SK-N-SH (cell line): Measurements from ENCODE around the gene SLC7A14. TPM values are rescaled to one million over a fixed set of nuclear protein-coding genes. Genes with fewer than 3 reads are reported as not detected.

ENCODE experiments used
- CTCF ChIA-PET: fragments of 300-600, 350-600 bp; formaldehyde crosslinking; extraction: SDS; loops from one replicate; lab custom pipeline; 2021; lab: Yijun Ruan, JAX
- POLR2A ChIA-PET: fragments of 350-600 bp; sonication (Branson Sonifier 250); formaldehyde crosslinking; extraction: SDS; loops from one replicate; lab custom pipeline; 2020; ENCODE audit warnings: antibody characterized with exemption, inconsistent platforms; lab: Yijun Ruan, JAX
- DNase-seq: peaks from one replicate; pipeline ENCODE4 v3.0.0; 2012
- H2AFZ ChIP-seq: fragments of 200-600 bp; sonication (generic); 2 replicates; pipeline ENCODE4 v1.8.1; 2016; ENCODE audit warnings: antibody characterized with exemption, mild to moderate bottlenecking, low read depth
- H3F3A ChIP-seq: fragments of 200-600 bp; sonication (generic); replicated peaks from 2 replicates; pipeline ENCODE3; 2016; ENCODE audit warnings: antibody characterized with exemption, mild to moderate bottlenecking; ENCODE audit not compliant: insufficient read depth
- H3K27ac ChIP-seq, 2 experiments: fragments of 200-500 bp in 1 of 2; fragments of 200-600 bp in 1 of 2; sonication (Bioruptor generic) in 1 of 2; sonication (generic), shearing (Covaris generic) in 1 of 2; 2 replicates each; pipeline versions ENCODE4 v1.5.1 to v1.6.1; 2014 to 2016; ENCODE audit warnings: low read depth in 2 of 2, inconsistent platforms in 1 of 2, low read length in 1 of 2, mild to moderate bottlenecking in 1 of 2, mixed read lengths in 1 of 2
- H3K27me3 ChIP-seq: fragments of 200-600 bp; sonication (generic), shearing (Covaris generic); 2 replicates; pipeline ENCODE4 v1.6.1; 2016; ENCODE audit warnings: mixed run types; ENCODE audit not compliant: insufficient read depth
- H3K36me3 ChIP-seq, 2 experiments: fragments of 200-500 bp in 1 of 2; fragments of 200-600 bp in 1 of 2; sonication (Bioruptor generic) in 1 of 2; sonication (generic) in 1 of 2; replicated peaks in 1 of 2; 2 replicates each; pipeline versions ENCODE3 to v1.5.1; 2014 to 2016; ENCODE audit warnings: low read length in 1 of 2, mild to moderate bottlenecking in 1 of 2; ENCODE audit not compliant: insufficient read depth in 2 of 2, control insufficient read depth in 1 of 2
- H3K4me1 ChIP-seq, 2 experiments: fragments of 200-500 bp in 1 of 2; fragments of 200-600 bp in 1 of 2; sonication (Bioruptor generic) in 1 of 2; sonication (generic), shearing (Covaris generic) in 1 of 2; 2 replicates each; pipeline versions ENCODE4 v1.5.1 to v1.6.1; 2014 to 2016; ENCODE audit warnings: low read depth in 1 of 2, low read length in 1 of 2, mixed run types in 1 of 2; ENCODE audit not compliant: insufficient read depth in 2 of 2, control insufficient read depth in 1 of 2
- H3K4me2 ChIP-seq: fragments of 200-600 bp; sonication (generic), shearing (Covaris generic); 2 replicates; pipeline ENCODE4 v1.6.1; 2017; ENCODE audit warnings: mixed run types
- H3K4me3 ChIP-seq, 2 experiments: fragments of 200-500 bp in 1 of 2; fragments of 200-600 bp in 1 of 2; sonication (Bioruptor generic) in 1 of 2; sonication (generic), shearing (Covaris generic) in 1 of 2; 2 replicates each; pipeline versions ENCODE4 v1.5.1 to v1.8.1; 2014 to 2016; ENCODE audit warnings: low read depth in 2 of 2, inconsistent platforms in 1 of 2, low read length in 1 of 2, mild to moderate bottlenecking in 1 of 2, mixed read lengths in 1 of 2, moderate library complexity in 1 of 2
- H3K79me2 ChIP-seq: fragments of 200-600 bp; sonication (generic); 2 replicates; pipeline ENCODE4 v1.8.1; 2017; ENCODE audit warnings: mild to moderate bottlenecking; ENCODE audit not compliant: insufficient read depth
- H3K9ac ChIP-seq: fragments of 200-600 bp; sonication (generic); 2 replicates; pipeline ENCODE4 v1.6.1; 2017; ENCODE audit warnings: mixed run types
- H3K9me2 ChIP-seq: fragments of 200-600 bp; sonication (generic); 2 replicates; pipeline ENCODE4 v1.6.1; 2017; ENCODE audit warnings: mixed run types
- H3K9me3 ChIP-seq: fragments of 200-600 bp; sonication (generic); 2 replicates; pipeline ENCODE4 v1.6.1; 2017; ENCODE audit warnings: mixed run types, mild to moderate bottlenecking, moderate library complexity
- H4K20me1 ChIP-seq: fragments of 200-600 bp; sonication (generic); 2 replicates; pipeline ENCODE4 v1.6.1; 2017; ENCODE audit warnings: mild to moderate bottlenecking, mixed run types; ENCODE audit not compliant: insufficient read depth
- CTCF ChIP-seq: fragments of 200-600 bp; sonication (generic); IDR thresholded peaks from 2 replicates; pipeline ENCODE4 v1.6.1; 2017; ENCODE audit warnings: antibody characterized with exemption, mild to moderate bottlenecking, moderate library complexity
- ELF1 ChIP-seq: IDR thresholded peaks from 2 replicates; pipeline ENCODE4 v1.4.0; 2012
- EZH2phosphoT487 ChIP-seq: fragments of 200-600 bp; sonication (generic); IDR thresholded peaks from 2 replicates; pipeline ENCODE4 v1.6.1; 2017; ENCODE audit warnings: low read depth, mixed run types, mild to moderate bottlenecking, antibody characterized with exemption, moderate library complexity, borderline replicate concordance
- FOSL2 ChIP-seq: IDR thresholded peaks from 2 replicates; pipeline ENCODE4 v1.4.0; 2012; ENCODE audit warnings: low read depth, mild to moderate bottlenecking, moderate library complexity, borderline replicate concordance
- FOXM1 ChIP-seq: IDR thresholded peaks from 2 replicates; pipeline ENCODE4 v1.4.0; 2012; ENCODE audit warnings: low read depth, mild to moderate bottlenecking
- MXI1 ChIP-seq: IDR thresholded peaks from 2 replicates; pipeline ENCODE4 v1.6.1; 2012; ENCODE audit warnings: mild to moderate bottlenecking, low read depth, low read length, improper control_type of control experiment
- RXRA ChIP-seq: IDR thresholded peaks from 2 replicates; pipeline ENCODE4 v1.4.0; 2012; ENCODE audit warnings: low read depth, mild to moderate bottlenecking, borderline replicate concordance
- SMC3 ChIP-seq: IDR thresholded peaks from 2 replicates; pipeline ENCODE4 v1.6.1; 2012; ENCODE audit warnings: low read depth, low read length, improper control_type of control experiment
- TAF1 ChIP-seq: IDR thresholded peaks from 2 replicates; pipeline ENCODE4 v1.6.1; 2012; ENCODE audit warnings: low read depth, mild to moderate bottlenecking, low read length, moderate library complexity, borderline replicate concordance
- TEAD4 ChIP-seq: IDR thresholded peaks from 2 replicates; pipeline ENCODE4 v1.4.0; 2012; ENCODE audit warnings: mild to moderate bottlenecking, borderline replicate concordance; ENCODE audit not compliant: insufficient read depth
- USF1 ChIP-seq: IDR thresholded peaks from 2 replicates; pipeline ENCODE4 v1.4.0; 2012; ENCODE audit warnings: low read depth, borderline replicate concordance
- USF2 ChIP-seq: fragments of 150-350 bp; IDR thresholded peaks from 2 replicates; pipeline ENCODE4 v1.6.1; 2017; ENCODE audit warnings: antibody characterized with exemption, low read length, low read depth, borderline replicate concordance
- ZBTB33 ChIP-seq: IDR thresholded peaks from 2 replicates; pipeline ENCODE4 v1.4.0; 2012; ENCODE audit warnings: low read depth, borderline replicate concordance
- WGBS: methylation state at CpG from one replicate; pipeline ENCODE4 v1.1.6; 2017; ENCODE audit warnings: low lambda C conversion rate; 5-methylcytosine and 5-hydroxymethylcytosine counted together
- polyA plus RNA-seq, 3 experiments: library from polyadenylated mRNA; depleted of rRNA; stranded (reverse); fragments of >200 nt; gene quantifications; 2 replicates each; pipeline ENCODE4 v1.2.3, GENCODE V29; 2012
- TF ChIP-seq, protein P1 (sequence below): IDR thresholded peaks from 2 replicates; pipeline ENCODE4 v1.4.0; 2012; ENCODE audit warnings: low read depth
- TF ChIP-seq, protein P2 (sequence below): fragments of 150-350 bp; IDR thresholded peaks from 2 replicates; pipeline ENCODE4 v1.6.1; 2016; ENCODE audit warnings: mild to moderate bottlenecking, low read depth, low read length

The SLC7A14 gene
- polyA plus RNA-seq, 1 of the 3 experiments (the other 2 are of a cell fraction): 2.5 TPM

DNA sequence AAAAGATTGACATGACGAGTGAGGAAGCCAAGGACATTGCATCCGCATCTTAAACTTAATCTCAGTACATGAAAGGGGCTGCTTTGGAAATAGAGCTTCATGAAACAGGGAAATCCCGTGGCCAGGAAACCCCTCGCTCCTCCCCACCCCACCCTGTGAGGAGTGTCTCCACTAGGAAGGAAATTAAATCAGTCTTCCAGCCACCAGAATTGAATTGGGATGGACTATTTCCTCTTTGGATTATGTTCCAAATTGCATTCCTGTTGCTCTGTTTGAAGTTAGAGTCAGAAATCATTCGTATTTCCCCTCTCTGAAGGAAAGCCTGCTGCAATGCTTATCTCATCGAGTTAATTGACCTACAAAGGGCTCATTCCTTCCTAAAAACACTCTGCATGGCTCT lies 131.4 kb downstream of the SLC7A14 start:
- Histone ChIP-seq H3K4me3 (no peak overlapping the region), H3K4me2 (no peak overlapping the region), H3K36me3 (no peaks in the 10 kb centered on the region), H3F3A (no peaks in the 10 kb centered on the region), H3K9me2 (no peaks in the 10 kb centered on the region), H3K27ac (no peak overlapping the region), H4K20me1 (no peaks in the 10 kb centered on the region), H3K4me1 (no peaks in the 10 kb centered on the region), H3K9ac (no peak overlapping the region), H2AFZ (no peak overlapping the region), H3K27me3 (no peaks in the 10 kb centered on the region), H3K79me2 (no peaks in the 10 kb centered on the region), H3K9me3 (no peaks in the 10 kb centered on the region)
- no peak for TF ChIP-seq ZBTB33
- no peak for TF ChIP-seq TAF1
- WGBS: 77% methylated on average over 6 of the region's 6 CpGs
- DNase-seq: no peak
- ChIA-PET POLR2A (no interaction called here), CTCF (no interaction called here)

DNA sequence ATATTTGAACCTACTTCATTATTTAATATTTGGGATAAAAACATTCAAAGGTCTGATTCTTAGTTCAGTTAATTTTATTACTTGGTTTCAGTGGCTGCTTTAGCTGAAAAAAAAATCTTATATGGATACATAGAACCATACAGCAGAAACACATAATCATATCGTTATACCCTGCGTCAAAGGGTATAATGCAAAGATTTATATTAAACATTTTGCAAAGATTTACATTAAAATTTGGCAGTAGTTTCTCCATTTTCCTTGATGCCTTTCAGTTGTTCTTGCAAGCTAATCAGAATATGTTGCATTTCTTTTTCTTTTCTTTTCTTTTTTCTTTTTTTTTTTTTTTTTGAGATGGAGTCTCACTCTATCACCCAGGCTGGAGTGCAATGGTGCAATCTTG lies 135.8 kb downstream of the SLC7A14 start:
- Histone ChIP-seq H4K20me1 (no peaks in the 10 kb centered on the region), H3K27ac (no peak overlapping the region), H3K27me3 (no peaks in the 10 kb centered on the region), H3K79me2 (no peaks in the 10 kb centered on the region), H3K4me1 (peaks cover 0 to 3% of the 10 kb centered on the region in 2 experiments; a peak in 1 of 4 replicates), H3F3A (no peaks in the 10 kb centered on the region), H2AFZ (no peak overlapping the region), H3K4me3 (no peak overlapping the region), H3K9me2 (no peaks in the 10 kb centered on the region), H3K4me2 (no peak overlapping the region), H3K9ac (no peak overlapping the region), H3K36me3 (no peaks in the 10 kb centered on the region), H3K9me3 (no peaks in the 10 kb centered on the region)
- ChIA-PET POLR2A (no interaction called here), CTCF (interaction anchor here (1.7 kb wide), 1 partner anchor 9 kb away, joined by 5 read pairs; no protein-coding TSS in a partner anchor)
- no peak for DNase-seq
- TF ChIP-seq ELF1: no peak
- no peak for TF ChIP-seq FOSL2
- no peak for TF ChIP-seq TEAD4
- no peak for TF ChIP-seq MXI1
- no peak for TF ChIP-seq USF1
- TF ChIP-seq RXRA: no peak
- no peak for TF ChIP-seq FOXM1
- TF ChIP-seq SMC3: no peak
- TF ChIP-seq EZH2phosphoT487: no peak
- no peak for TF ChIP-seq TAF1
- no peak for TF ChIP-seq USF2
- TF ChIP-seq, protein P1, sequence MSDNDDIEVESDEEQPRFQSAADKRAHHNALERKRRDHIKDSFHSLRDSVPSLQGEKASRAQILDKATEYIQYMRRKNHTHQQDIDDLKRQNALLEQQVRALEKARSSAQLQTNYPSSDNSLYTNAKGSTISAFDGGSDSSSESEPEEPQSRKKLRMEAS: no peak
- TF ChIP-seq, protein P2, sequence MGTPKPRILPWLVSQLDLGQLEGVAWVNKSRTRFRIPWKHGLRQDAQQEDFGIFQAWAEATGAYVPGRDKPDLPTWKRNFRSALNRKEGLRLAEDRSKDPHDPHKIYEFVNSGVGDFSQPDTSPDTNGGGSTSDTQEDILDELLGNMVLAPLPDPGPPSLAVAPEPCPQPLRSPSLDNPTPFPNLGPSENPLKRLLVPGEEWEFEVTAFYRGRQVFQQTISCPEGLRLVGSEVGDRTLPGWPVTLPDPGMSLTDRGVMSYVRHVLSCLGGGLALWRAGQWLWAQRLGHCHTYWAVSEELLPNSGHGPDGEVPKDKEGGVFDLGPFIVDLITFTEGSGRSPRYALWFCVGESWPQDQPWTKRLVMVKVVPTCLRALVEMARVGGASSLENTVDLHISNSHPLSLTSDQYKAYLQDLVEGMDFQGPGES: no peak
- no peak for TF ChIP-seq CTCF
- WGBS: 98% methylated on average over 2 of the region's 2 CpGs
